ENCODE results near the gene SNX32. TPM values are rescaled to one million over a fixed set of nuclear protein-coding genes. Genes with fewer than 3 reads are reported as not detected.

The SNX32 gene
- total and polyA plus RNA-seq, 9 of the 15 experiments (the other 6 are each of a cell fraction or from before 2014, with no cell fraction given), result 0.03 TPM; not detected in 7

GRCh38 chr11:65856689-65857499 is 23.1 kb downstream of the SNX32 start (continued):
- no peak; the same call in 1 of the 2 replicates for TF ChIP-seq E2F1 (CRISPR knock-in tag; IDR thresholded peaks at IDR 0.05)
- no peak for TF ChIP-seq ZNF23 (CRISPR knock-in tag; IDR thresholded peaks at IDR 0.05)
- TF ChIP-seq HNRNPK (IDR thresholded peaks at IDR 0.05; ENCODE audit: low read depth, low read length, poor library complexity, severe bottlenecking), result no peak
- TF ChIP-seq CHD7 (IDR thresholded peaks at IDR 0.05; ENCODE audit: low read depth, low read length), result no peak
- TF ChIP-seq ZBTB8A (IDR thresholded peaks at IDR 0.05; ENCODE audit: partially characterized antibody), result no peak
- no peak for TF ChIP-seq ZNF347 (CRISPR knock-in tag; IDR thresholded peaks at IDR 0.05; ENCODE audit: low read depth)
- no peak for TF ChIP-seq GATAD2B (IDR thresholded peaks at IDR 0.05; ENCODE audit: borderline replicate concordance)
- TF ChIP-seq TRIM25 (IDR thresholded peaks at IDR 0.05; ENCODE audit: borderline replicate concordance), result no peak
- no peak for TF ChIP-seq NCOA4 (IDR thresholded peaks at IDR 0.05; ENCODE audit: partially characterized antibody)
- no peak for TF ChIP-seq U2AF2 (optimal IDR thresholded peaks at IDR 0.05; ENCODE audit: low read depth, low read length)
- no peak for TF ChIP-seq SMC3 (conservative IDR thresholded peaks at IDR 0.05; ENCODE audit: insufficient read depth, low read depth, low read length)
- no peak for TF ChIP-seq MCM2 (IDR thresholded peaks at IDR 0.05; ENCODE audit: low read depth)
